NCI-H748 treated with DMSO at 0.1 percent for 48 hours (cell line): ENCODE results near the gene ARF6.
"Not testable (repeated sequence)": the region's sequence is repeated elsewhere in the genome, so short reads cannot be mapped to it uniquely, and the experiment has no call there.

Experiments used
- DNase-seq: peaks from one replicate; lab custom pipeline; 2025; lab: John Stamatoyannopoulos, UW

ARF6 gene

DNA sequence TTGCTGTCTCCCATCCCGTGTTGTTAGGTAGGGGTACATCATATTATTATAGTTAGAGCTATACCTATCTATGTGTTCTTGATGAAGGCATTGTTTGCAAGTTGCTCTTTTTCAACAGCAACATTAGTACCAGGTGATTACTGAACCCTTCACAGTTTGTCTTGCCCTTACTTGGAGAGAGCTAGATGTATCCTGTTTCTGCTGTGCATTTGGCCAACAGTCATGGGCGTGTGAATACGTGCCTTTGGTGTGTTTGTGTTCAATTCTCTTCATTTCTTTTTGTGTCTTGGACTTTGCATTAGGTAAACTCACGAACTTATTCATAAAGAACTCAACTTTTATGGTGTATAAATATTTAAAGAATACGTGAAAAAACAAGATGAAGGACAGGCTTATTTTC is 14.3 kb downstream of the ARF6 start:
- DNase-seq = no peak

DNA sequence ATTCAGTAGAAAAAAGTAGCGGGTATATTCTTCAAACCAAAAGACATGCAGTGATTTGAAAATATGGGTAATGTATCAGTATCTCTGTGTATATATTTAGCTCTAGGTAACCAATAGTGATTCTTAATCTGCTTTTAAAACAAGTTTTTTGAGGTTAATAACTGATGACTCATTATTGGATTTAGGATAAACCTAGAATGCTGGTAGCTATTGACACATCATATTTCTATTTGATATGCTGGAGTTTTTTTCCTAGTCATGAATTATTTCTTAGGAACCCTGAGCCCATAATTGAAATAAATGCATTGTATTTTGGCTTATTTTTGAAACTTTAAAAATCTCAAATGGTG is 15.5 kb downstream of the ARF6 start:
- DNase-seq = no peak

DNA sequence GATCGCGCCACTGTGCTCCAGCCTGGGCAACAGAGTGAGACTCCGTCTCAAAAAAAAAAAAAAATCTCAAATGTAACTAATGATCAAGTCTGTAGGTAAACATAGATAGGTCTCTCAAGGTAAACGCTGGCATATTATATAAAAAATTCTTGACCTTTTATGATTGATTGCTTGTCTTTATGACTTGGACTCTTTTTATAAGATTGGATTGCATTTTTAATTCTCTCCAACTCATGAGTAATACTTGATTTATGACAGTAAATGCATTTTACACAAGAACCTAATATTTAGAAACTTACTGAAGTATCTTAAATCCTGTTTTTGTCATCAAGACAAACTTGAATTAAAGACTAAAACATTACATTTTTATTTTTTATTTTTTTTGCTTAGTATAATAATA is 16.1 kb downstream of the ARF6 start:
- DNase-seq = no peak

DNA sequence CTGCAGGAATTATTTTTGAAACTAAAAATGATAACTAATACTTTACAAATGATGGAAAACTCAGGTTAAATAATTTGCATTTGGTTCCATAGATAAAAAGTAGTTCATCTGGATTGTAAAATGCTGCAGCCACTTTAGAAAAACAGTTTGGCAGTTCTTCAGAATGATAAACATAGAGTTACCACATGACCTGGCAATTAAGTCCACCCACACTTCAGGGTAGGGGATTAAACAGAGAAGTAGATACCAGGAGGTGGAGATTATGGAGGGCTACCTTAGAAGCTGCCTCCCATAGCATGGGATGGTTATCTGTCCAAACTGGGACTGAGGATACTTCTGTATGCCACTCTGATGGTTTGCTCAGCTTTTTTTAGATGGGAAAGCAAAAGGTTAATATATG is 22.2 kb downstream of the ARF6 start:
- DNase-seq = no peak

DNA sequence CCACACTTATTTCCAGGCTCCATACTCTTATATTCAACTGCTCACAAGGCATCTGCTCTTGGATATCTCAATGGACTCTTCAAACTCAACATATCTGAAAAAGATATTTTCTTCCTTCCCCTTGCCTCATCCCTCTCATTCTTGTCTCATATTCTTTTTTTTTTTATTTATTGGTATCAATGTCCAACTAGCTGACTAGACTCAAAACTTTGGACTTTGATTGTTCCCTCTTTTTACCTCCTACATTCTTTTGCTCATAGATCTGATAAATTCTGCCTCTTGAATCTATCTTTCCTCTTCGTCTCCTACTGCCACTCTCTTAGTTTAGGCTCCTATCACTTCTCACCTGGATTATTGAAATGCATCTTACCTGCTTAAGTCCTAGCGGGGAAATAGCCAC is 25.8 kb downstream of the ARF6 start:
- no peak for DNase-seq

DNA sequence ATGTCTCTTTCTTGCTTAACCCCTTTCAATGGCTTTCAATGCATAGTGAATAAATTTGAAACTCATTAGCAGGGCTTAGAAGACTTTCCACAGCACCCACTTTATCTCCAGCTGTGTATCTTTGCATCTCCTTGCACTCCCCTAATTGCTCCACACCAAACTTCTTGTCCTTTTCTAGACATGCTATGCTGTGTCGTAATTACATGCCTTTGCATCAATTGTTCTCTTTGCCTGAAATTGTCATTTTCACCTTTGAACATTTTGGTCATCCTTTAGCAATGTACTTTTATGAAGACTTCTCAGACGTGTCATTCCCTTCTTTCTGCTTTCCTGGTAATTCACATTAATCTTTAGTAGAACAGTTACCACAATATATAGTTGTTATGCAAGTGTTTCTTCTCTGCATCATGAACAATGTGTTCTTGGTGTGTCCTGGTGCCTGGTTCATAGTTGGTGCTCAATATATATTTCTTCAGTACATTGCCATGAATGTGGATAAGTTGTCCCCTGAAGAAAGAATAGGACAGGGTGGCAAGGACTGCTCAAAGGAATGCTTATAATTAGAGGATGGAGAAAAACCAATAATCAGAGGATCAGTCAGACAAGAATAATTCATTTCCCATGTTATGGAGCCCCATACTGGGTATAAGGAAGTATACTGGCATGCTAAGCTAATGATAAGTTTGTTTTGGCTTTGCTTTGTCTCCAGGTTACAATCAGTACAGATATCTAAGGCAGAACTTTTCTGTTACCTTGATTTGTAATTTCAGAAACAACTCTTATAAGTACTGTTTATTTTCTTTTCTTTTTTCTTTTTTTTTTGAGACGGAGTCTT is 27.2 kb downstream of the ARF6 start:
- no peak for DNase-seq

DNA sequence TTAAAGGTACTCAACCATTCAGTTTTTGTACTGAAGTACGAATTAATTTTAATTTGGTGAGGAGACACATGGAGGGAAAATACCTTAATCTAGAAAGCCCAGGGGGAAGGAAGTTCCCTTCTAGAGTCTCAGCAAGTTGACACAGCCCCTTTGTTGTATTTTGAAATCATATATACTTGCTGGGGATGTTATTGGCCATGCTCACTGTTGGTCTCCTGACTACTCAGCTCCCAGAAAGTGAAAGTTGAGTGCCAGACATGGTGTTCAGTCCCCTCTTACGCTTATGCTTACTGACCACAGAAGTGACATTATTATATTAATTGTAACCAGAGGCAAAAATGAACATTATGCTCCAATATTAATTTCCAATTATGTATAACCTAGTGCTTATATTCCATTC is 28.1 kb downstream of the ARF6 start:
- DNase-seq = no peak

DNA sequence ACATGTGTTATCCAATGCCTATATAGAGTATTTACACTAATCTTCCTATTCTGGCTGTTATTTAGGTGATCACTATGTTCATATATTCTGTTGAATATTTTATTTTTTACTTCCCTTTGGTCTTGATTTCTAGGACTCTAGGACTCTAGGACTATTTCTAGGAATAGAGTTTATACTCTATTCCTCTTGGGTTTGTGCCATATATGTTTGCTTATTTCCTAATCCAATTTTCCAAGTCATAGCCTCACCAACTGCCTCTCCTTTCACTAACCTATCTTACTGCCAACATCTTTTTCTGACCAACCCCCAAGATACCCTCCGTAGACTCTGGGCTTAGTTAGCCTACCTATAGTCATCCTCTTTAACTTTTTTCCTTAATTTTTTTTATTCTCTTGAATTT is 28.5 kb downstream of the ARF6 start:
- no peak for DNase-seq

DNA sequence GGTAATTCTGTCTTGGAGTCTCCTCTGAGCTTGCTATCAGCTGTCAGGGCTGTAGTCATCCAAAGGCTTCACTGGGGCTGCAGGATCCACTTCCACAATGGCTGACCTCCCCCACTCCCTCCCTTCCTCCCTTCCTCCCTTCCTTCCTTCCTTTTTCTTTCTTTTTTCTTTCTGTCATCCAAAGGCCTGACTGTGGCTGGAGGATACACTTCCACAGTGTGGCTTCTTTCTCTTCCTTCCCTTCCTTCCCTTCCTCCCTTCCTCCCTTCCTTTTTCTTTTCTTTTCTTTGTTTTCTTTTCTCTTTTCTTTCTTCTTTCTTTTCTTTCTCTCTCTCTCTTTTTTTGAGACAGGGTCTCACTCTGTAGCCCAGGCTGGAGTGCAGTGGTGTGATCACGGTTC is 30.6 kb downstream of the ARF6 start:
- no peak for DNase-seq

DNA sequence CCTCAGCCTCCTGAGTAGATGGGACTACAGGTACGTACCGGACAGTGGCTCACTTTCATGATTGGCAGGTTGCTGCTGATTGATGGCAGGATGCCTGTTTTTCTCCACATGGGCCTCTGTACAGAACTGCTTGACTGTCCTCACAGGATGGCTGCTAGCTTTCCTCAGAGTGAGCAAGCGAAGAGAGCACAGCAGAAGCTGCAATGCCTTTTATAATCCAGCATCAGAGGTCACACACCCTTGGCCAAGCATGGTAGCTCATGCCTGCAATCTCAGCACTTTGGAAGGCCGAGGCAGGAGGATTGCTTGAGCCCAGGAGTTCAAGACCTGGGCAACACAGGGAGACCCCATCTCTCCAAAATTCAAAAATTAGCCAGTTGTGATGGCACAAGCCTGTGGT is 31.0 kb downstream of the ARF6 start:
- no peak for DNase-seq

DNA sequence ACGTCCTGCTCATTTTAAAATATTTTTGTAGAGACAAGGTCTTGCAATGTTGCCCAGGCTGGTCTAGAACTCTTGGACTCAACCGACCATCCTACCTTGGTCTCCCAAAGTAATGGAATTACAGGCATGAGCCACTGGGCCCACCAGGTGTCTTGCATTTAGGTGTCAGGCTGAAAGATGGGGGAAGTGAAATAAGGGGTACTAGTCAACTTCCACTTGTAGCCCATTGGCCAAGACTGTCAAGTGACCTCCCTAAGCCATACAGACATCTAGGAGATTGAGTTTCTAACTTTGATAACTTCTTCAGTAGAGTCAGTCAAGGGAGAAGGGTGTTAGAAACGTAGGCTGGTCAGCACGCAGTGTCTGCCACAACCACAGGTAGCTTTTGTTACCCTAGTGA is 32.0 kb downstream of the ARF6 start:
- no peak for DNase-seq

DNA sequence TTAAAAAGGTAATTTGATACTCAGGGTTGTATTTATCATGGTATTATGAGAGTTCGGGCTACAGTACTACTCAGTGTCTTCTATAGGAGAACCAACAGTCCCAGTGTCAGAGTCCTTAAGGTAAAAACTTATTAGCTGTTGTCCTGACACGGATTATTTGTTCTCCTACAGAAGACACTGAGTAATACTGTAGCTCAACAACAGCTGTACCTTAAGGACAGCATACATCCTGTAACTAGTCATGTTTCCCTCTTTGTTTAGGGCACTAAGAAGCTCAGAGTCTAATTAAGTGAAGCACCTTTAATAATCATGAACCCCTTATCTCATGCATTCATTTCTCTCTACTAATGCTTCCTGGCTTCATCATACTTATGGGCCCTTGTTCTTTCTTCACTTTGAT is 33.9 kb downstream of the ARF6 start:
- no peak for DNase-seq

DNA sequence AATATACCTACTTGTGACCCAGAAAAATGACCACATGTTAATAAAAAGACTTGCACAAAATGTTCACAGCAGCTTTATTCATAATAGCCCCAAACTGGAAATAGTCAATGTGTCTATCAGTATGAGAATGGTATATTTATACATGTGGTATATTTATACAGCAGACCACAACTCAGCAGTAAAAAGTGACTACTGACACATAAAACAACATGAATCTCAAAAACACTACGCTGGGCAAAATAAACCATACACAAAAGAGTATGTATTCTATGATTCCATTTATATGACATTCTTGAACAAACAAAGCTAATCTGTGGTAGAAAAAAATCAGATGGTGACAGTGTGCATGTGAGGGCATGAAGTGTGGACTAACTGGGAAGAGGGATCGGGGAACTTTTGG is 35.1 kb downstream of the ARF6 start:
- DNase-seq = no peak

DNA sequence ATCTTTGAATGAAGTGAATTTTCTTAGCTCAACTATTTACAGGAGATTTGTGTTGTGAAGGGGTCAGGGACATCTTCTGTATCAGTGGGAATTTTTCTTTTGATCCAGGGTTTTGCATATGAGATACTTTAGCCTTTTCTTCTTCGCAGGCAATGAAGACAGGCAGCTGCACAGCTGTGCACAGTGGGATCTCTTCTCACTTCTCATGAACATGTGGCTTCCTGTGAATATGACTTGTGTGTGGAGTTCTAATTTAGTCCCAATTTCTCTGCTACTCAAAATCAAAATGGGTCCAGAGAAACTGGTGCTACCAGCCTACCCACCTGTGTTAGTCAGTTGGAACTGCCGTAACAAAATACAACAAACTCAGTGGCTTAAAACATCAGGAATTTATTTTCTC is 37.8 kb downstream of the ARF6 start:
- no peak for DNase-seq

DNA sequence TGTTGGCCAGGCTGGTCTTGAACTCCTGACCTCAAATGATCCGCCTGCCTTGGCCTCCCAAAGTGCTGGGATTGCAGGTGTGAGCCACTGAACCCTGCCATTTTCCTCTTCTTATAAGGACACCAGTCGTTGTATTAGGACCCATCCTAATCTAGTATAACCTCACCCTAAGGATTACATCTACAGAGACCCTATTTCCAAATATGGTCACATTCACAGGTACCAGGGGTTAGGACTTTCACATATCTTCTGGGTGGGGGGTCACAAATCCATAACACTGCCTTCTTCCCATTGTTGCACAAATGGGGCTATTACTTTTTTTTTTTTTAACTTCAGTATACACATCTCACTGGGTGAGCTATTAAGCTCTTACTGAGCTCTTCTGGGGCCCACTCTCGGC is 38.6 kb downstream of the ARF6 start:
- DNase-seq = no peak

DNA sequence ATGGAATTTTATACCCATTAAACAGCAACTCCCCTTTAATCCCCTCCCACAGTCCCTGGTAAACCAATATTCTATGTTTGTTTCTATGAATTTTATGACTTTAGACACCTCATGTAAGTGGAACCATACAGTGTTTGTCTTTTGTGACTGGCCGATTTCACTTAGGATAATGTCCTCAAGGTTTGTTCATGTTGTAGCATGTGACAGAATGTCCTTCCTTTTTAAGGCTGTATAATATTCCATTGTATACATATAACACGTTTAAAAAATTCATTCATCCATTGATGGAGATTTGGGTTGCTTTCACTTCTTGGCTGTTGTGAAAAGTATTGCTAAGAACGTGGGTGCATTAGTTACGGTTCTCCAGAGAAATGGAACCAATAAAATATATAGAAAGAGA is 40.2 kb downstream of the ARF6 start:
- no peak for DNase-seq

DNA sequence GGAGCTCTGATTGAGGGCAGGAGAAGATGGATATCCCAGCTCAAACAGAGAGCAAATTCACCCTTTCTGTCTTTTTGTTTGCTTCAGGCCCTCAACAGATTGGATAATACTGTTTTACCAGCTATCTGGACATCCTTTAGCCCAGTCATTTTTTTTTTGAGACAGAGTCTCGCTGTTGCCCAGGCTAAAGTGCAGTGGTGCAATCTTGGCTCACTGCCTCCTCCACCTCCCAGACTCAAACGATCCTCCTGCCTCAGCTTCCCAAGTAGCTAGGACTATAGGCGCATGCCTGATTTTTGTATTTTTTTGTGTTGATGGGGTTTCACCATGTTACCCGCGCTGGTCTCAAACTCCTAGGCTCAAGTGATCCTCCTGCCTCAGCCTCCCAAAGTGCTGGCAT is 40.8 kb downstream of the ARF6 start:
- DNase-seq = no peak

DNA sequence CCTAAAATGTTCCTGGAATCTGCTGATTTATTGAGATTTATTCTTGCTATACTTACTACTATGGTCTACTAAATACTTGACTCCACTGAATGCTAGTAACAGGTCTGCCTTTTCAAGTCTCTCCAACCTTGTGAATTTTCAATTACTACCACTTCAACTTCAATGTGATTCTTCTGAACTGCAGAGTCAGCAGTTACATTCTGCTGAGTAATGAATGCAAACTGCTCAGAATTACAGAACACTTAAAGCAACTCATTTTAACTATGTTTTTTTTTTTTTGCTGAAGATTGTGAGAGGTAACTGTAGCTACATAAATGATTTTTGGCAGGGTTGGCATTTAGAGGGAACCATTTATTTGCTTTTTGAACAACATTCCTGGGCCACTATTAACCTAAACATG is 41.8 kb downstream of the ARF6 start:
- no peak for DNase-seq

DNA sequence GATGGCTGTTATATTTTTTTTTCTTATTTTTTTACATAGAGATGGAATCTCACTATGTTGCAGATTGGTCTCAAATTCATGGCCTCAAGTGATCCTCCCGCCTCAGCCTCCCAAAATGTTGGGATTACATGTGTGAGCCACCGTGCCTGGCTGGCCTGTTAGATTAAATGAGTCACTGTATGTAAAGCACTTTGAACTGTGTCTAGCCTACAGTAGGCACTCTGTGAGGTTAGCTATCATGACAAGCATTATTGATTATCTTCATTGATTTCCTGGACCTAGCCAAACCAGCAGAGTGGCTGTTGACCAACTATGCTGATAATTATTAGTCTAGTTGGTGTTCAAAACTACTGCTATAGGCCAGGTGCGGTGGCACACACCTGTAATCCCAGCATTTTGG is 42.6 kb downstream of the ARF6 start:
- DNase-seq = no peak

DNA sequence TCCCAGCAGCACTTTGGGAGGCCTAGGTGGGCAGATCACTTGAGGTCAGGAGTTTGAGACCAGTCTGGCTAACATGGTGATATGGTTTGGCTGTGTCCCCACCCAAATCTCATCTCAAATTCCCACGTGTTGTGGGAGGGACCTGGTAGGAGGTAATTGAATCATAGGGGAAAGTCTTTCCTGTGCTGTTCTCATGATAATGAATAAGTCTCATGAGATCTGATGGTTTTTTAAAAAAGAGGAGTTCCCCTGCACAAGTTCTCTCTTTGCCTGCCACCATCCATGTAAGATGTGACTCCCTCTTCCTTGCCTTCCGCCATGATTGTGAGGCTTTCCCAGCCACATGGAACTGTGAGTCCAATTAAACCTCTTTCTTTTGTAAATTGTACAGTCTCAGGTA is 43.4 kb downstream of the ARF6 start:
- DNase-seq = not testable (repeated sequence)

DNA sequence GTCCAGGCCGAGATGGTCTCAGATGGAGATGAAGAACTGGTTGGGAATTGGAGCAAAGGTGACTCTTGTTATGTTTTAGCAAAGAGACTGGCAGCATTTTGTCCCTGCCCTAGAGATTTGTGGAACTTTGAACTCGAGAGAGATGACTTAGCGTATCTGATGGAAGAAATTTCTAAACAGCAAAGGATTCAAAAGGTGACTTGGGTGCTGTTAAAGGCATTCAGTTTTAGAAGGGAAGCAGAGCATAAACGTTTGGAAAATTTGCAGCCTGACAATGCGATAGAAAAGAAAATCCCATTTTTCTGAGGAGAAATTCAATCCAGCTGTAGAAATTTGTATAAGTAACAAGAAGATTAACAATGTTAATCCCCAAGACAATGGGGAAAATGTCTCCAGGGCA is 44.0 kb downstream of the ARF6 start:
- not testable (repeated sequence) for DNase-seq

DNA sequence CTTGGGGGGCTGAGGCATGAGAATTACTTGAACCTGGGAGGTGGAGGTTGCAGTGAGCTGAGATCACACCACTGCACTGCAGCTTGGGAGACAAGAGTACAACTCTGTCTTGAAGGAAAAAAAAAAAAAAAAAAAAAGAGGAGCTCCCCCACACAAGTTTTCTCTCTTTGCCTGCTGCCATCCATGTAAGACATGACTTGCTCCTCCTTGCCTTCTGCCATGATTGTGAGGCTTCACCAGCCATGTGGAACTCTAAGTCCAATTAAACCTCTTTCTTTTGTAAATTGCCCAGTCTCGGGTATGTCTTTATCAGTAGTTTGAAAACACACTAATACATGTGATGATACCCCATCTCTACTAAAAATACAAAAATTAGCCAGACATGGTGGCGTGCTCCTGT is 46.3 kb downstream of the ARF6 start:
- not testable (repeated sequence) for DNase-seq

DNA sequence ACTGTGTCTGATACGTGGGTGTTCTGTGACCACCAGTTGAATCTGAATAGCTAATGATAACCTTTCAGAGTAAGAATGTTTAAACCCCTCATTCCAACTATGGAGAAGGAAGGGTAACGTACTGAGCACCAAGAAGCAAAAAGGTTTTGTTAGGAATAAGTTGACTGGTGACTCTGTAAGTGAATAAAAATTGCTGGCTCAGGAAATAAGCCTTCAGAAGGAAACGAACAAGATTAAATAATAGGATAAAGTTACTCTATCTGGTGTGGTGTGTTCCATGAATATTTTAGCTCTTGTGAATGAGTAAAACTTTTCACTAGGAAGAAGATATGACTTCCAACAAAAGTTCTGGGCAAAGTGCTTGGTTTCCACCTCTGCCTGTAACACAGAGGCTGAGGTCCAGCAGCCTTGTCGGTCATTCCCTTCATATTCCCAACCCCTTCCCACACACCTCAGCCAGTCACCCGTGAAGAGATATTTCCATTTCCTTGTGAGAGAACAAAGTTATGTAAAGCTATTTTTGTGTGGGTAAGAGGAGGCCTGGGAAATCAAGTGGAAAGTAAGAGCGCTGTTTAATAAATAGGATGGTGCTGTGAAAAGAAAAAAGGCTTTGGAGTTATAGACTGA is 47.1 kb downstream of the ARF6 start:
- DNase-seq = no peak

DNA sequence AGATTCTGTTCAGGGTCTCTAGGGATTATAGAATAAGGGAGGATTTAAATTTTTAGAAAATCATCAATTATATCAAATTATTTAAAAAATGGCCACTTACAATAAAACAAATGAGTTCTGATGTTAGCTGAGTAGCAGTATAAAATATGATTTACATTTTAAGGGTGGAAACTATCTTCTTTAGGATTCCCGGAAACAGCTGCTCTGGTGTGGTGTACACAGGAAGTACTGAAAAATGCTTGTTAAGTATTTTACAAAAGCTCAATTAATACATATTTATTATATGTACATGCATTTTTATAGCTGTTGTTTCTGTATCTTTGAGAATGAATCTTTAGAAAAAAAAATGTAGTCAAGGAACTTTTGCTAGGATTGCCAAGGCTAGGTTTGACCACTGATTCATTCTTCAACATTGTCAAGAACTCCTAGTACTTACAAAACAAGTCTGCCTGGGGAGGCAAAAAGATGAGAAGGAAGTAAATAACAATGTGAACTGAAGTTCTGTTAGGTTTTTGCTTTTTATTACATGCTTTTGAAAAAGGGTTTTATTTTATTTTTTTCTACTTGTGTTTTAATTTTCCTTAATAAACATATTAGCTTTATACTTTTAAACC is 48.0 kb downstream of the ARF6 start:
- DNase-seq = no peak
